Nephron progenitor cell (in vitro differentiated cells): ENCODE data around the gene ENOX2.

Experiments used
- DNase-seq: peaks from one replicate; pipeline ENCODE4 v3.0.0; 2021
- H3K27ac Mint-ChIP-seq: 2 replicates; pipeline ENCODE4 v1.8.0; 2021; ENCODE audit warnings: mild to moderate bottlenecking, moderate library complexity, mixed read lengths
- H3K27me3 Mint-ChIP-seq: 2 replicates; pipeline ENCODE4 v1.8.0; 2021; ENCODE audit warnings: mild to moderate bottlenecking, low read depth, mixed read lengths; ENCODE audit not compliant: poor library complexity
- H3K36me3 Mint-ChIP-seq: 2 replicates; pipeline ENCODE4 v1.8.0; 2021; ENCODE audit warnings: low read depth, mixed read lengths
- H3K4me1 Mint-ChIP-seq: 2 replicates; pipeline ENCODE4 v1.8.0; 2021; ENCODE audit warnings: mixed read lengths
- H3K4me3 Mint-ChIP-seq: 2 replicates; pipeline ENCODE4 v1.8.0; 2021; ENCODE audit warnings: mild to moderate bottlenecking, moderate library complexity, mixed read lengths
- H3K9me3 Mint-ChIP-seq: 2 replicates; pipeline ENCODE4 v1.8.0; 2021; ENCODE audit warnings: mild to moderate bottlenecking, moderate library complexity, mixed read lengths
- TF ChIP-seq, protein P1 (sequence below): fragments of 200-600 bp; sonication (generic); IDR thresholded peaks from 2 replicates; pipeline ENCODE4 v1.5.0; 2021; ENCODE audit warnings: antibody characterized with exemption

Gene ENOX2

DNA sequence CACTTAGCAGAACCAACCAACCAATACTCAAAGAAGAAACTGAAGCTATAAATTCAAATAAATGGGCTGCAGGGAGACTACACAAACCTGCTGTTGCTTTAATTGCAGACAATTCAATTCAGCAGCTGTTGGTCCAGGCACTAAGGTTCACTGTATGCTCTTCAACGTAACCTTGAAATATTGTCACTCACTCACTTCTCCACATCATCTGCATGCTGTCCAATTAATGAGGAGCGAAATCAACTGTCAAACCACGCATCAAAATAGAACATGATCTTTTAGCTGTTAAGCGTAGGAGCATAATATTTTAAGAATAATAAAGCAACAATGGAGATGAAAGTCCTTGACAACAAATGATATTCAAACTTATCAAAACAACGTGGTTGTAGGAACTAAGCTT lies 17.0 kb downstream of the ENOX2 start:
- Mint-ChIP-seq H3K4me3 (peak overlapping the region; percentile 82), H3K9me3 (no peaks in the 10 kb centered on the region), H3K27me3 (no peaks in the 10 kb centered on the region), H3K27ac (peak overlapping the region; percentile 36), H3K4me1 (peaks cover 71% of the 10 kb centered on the region), H3K36me3 (peaks cover 6% of the 10 kb centered on the region)
- TF ChIP-seq, protein P1, sequence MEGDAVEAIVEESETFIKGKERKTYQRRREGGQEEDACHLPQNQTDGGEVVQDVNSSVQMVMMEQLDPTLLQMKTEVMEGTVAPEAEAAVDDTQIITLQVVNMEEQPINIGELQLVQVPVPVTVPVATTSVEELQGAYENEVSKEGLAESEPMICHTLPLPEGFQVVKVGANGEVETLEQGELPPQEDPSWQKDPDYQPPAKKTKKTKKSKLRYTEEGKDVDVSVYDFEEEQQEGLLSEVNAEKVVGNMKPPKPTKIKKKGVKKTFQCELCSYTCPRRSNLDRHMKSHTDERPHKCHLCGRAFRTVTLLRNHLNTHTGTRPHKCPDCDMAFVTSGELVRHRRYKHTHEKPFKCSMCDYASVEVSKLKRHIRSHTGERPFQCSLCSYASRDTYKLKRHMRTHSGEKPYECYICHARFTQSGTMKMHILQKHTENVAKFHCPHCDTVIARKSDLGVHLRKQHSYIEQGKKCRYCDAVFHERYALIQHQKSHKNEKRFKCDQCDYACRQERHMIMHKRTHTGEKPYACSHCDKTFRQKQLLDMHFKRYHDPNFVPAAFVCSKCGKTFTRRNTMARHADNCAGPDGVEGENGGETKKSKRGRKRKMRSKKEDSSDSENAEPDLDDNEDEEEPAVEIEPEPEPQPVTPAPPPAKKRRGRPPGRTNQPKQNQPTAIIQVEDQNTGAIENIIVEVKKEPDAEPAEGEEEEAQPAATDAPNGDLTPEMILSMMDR, result no peak
- DNase-seq, result no peak

- TF ChIP-seq, protein P1, result no peak
- H3K27me3 Mint-ChIP-seq, result no peaks in the 10 kb centered on the region
- peak overlapping the region; percentile 82 for H3K4me3 Mint-ChIP-seq
- H3K9me3 Mint-ChIP-seq, result no peaks in the 10 kb centered on the region
- DNase-seq, result no peak
- H3K27ac Mint-ChIP-seq, result peak overlapping the region; percentile 36
- peaks cover 6% of the 10 kb centered on the region for H3K36me3 Mint-ChIP-seq
- peaks cover 72% of the 10 kb centered on the region for H3K4me1 Mint-ChIP-seq
These were observed 17.5 kb downstream of the ENOX2 start for GRCh38 chrX:130885508-130885907.

DNA sequence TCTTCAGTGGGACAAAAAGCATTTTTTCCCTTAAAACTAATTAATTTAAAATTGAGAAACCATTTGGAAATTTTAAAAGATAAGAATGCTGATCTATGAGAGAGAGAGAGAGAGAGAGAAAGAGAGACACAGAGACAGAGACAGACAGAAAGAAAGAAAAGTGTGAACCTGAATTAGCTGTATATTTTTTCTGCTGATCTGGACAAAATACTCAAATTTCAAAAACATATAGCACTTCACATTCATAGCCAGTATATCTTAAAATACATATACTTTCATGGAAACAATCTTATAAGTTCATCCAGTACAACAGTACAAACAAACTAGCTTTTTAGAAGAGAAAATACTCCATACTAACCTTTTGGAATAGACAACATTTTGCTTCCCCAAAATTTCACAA lies 18.4 kb downstream of the ENOX2 start:
- peak overlapping the region; percentile 82 for H3K4me3 Mint-ChIP-seq
- peaks cover 72% of the 10 kb centered on the region for H3K4me1 Mint-ChIP-seq
- TF ChIP-seq, protein P1, result no peak
- H3K9me3 Mint-ChIP-seq, result no peaks in the 10 kb centered on the region
- H3K27me3 Mint-ChIP-seq, result no peaks in the 10 kb centered on the region
- no peak for DNase-seq
- H3K27ac Mint-ChIP-seq, result no peak overlapping the region
- H3K36me3 Mint-ChIP-seq, result peaks cover 6% of the 10 kb centered on the region

DNA sequence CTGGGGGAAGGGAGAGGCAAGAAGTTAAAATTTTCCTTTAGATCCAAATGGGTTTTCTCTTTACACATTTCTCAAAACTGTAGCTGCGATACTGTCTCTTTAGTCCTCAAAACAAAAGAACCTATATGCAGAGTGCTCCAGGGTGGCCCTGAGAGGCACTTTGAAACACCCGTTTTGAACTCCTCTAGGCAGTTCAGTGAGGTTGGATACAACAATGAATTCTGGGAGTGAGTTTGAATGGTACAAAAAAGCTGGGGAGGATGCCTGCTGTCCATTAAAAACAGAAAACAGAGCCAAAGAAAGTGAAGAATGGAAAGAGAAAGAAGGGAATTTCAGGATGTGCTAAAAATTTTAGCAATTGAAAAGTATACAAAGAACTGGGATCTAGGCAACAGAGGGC lies 23.1 kb downstream of the ENOX2 start:
- Mint-ChIP-seq H3K4me3 (no peak overlapping the region), H3K36me3 (peaks cover 37% of the 10 kb centered on the region), H3K27ac (peak overlapping the region; percentile 7), H3K27me3 (no peaks in the 10 kb centered on the region), H3K9me3 (peaks cover 15% of the 10 kb centered on the region), H3K4me1 (peaks cover 27% of the 10 kb centered on the region)
- TF ChIP-seq, protein P1, result no peak
- DNase-seq, result no peak

- H3K4me3 Mint-ChIP-seq, result no peak overlapping the region
- H3K27me3 Mint-ChIP-seq, result no peaks in the 10 kb centered on the region
- H3K36me3 Mint-ChIP-seq, result peaks cover 49% of the 10 kb centered on the region
- H3K4me1 Mint-ChIP-seq, result peaks cover 15% of the 10 kb centered on the region
- DNase-seq, result no peak
- peaks cover 27% of the 10 kb centered on the region for H3K9me3 Mint-ChIP-seq
- TF ChIP-seq, protein P1, result no peak
- no peak overlapping the region for H3K27ac Mint-ChIP-seq
These were observed 24.4 kb downstream of the ENOX2 start for GRCh38 chrX:130878350-130879341.

DNA sequence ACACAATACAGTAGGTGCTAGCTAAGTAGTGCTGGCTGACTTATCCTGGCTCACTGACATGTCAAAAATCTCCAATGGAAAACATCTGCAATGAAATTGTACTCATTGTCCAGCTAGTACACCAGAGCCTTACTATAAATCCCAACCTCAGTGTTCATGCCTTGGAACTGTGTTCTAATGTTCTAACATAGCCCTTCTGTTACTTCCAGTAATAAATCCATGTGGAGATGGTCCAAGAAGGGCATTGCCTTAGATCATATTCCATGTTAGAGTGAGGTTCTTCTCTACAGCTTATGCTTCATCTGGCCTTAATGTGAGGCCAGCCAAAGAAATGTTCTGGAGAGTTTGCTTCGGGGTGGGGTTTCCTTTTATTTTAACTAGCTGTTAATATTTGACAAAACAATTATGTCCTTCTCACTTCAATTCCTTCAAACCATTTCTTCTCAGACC lies 25.1 kb downstream of the ENOX2 start:
- Mint-ChIP-seq H3K27me3 (no peaks in the 10 kb centered on the region), H3K36me3 (peaks cover 57% of the 10 kb centered on the region), H3K27ac (no peak overlapping the region), H3K4me3 (no peak overlapping the region), H3K4me1 (peaks cover 13% of the 10 kb centered on the region), H3K9me3 (peaks cover 35% of the 10 kb centered on the region)
- TF ChIP-seq, protein P1, result no peak
- DNase-seq, result no peak
